GM19099 (cell line): ENCODE measurements around the gene LRRTM4.

ENCODE experiments used
- POLR2A ChIP-seq: IDR thresholded peaks from 3 replicates; pipeline ENCODE4 v1.6.1; 2011; ENCODE audit warnings: low read depth; ENCODE audit not compliant: insufficient read length; ENCODE audit errors: extremely low read depth

The LRRTM4 gene

GRCh38 chr2:76763276-76763675 lies 758.9 kb downstream of the LRRTM4 start:
- no peak for TF ChIP-seq POLR2A

DNA sequence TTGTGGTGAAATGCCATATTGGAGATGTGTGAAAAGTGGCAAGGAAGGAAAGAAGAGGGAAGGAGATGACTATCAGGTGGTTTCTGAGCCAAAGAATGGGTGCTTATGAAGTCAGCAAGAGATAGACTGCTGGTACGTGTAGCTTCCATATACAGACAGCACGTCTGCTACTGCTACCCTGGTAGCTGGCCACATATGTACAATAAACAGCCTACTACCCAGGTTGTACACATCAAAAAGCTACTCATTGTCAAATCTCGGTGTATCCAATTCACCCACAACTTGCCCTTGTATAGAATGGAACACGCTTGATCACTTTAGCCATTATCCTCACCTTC lies 761.8 kb downstream of the LRRTM4 start:
- no peak for TF ChIP-seq POLR2A

DNA sequence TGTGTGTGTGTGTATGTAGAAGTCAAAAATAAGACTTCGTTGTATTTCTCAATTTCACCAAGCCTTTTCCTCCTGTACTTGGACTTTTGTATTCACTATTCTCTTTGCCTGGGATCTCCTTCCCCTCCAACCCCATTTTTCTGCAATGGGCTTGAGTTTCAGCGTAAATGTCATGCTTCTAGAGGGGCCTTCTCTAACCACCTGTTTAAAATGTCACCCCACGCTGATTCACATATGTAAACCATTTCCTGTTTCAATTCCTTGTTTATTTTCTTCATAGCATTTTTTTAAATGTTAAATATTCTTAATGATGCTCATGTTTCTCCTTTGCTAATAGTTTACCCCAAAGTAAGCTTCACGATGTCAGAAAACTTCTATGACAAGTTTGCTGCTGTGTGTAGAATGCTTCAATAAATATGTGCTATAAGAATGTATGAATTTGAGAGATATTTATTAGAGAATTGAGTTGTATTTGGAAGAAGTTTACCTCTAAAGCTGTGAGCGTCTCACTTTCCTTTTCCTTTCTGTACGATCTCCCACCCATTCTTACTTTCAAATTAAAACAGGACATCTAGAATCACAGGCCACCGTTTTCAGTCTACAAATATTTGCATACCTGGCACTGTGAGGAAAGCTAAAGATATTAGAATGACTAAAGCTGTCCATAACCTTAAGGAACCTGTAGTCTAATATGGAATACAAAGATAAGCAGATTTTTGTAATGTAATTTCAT lies 762.4 kb downstream of the LRRTM4 start:
- no peak for TF ChIP-seq POLR2A

GRCh38 chr2:76752506-76752905 lies 769.7 kb downstream of the LRRTM4 start:
- no peak for TF ChIP-seq POLR2A

DNA sequence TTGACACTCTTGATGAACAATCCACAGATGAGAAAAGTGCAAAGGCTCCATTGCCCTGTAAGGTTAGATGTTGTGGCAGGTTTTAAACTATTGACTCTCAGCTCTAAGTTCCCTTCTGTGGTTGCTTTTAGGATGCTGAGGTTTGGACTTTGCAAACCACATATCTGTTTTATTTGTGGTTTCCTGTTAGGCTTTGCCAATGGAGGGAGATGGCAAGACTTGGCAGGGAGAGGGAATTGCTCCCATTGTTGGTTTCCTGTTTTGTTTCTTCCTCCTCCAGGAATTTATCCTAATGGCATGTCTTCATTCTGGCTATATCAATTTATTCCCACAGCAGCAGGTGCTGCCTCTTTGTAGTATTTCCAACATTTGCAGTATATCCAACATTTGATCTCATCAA lies 772.3 kb downstream of the LRRTM4 start:
- no peak for TF ChIP-seq POLR2A

- no peak for TF ChIP-seq POLR2A
Measured at GRCh38 chr2:76748581-76749296, 773.4 kb downstream of the LRRTM4 start.

- TF ChIP-seq POLR2A, result no peak
Measured at GRCh38 chr2:76745605-76746004, 776.6 kb downstream of the LRRTM4 start.

DNA sequence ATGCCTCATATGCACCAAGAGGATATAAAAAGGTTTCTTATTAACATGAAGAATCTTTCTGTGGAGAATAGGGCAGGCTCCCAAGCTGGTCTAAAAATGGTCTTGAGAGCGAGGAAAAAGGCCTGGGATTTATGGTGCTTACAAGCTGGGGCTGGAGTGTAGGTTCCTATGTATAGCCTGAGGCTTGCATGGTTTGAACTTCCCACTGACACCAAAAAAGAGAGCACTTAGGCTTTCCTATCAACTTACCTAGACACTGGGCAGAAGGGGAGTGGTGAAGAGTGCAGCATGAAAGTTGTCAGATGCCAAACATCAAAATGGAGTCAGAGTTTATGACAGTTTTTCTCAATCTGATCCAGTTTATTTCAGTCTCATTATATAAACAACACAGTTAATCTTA lies 784.6 kb downstream of the LRRTM4 start:
- TF ChIP-seq POLR2A, result no peak

DNA sequence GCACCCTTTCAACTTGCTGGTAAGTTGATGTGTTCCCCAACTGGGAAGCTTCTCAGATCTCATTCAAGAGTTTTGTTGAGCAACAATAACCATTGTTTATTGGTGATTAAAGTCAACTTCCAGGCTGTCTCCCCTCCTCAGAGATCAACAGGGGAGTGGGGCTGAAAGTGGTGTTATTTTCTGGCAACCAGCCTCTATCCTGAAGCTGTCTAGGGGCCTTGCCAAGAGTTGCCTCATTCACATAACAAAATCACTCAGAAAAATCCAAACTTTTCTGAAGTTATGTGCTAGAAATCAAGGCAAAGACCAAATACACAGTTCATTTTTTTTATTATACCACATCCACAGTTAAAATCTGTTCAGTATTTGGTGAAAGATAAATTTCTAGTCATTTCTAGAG lies 788.4 kb downstream of the LRRTM4 start:
- TF ChIP-seq POLR2A, result no peak

GRCh38 chr2:76731157-76731556 lies 791.0 kb downstream of the LRRTM4 start:
- no peak for TF ChIP-seq POLR2A

DNA sequence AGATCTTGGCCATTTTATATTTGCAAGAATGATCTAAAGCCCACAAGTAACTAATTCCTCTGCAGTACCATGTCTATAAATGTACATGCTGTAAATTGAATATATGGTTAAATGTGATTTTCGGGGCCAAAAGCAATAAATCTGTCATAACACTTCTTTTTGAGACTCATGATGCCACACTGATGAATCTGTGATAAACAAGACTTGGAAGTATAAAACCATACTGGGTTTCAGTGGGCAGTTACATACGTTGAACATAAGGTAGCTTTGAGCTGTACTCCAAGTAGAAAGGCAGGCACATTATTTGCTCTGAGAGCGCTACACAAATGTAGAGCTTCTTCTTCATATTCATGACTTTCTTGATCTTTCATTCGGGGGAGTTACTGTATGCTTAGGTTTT lies 792.2 kb downstream of the LRRTM4 start:
- TF ChIP-seq POLR2A, result no peak

- no peak for TF ChIP-seq POLR2A
Measured at GRCh38 chr2:76721226-76721625, 801.0 kb downstream of the LRRTM4 start.

DNA sequence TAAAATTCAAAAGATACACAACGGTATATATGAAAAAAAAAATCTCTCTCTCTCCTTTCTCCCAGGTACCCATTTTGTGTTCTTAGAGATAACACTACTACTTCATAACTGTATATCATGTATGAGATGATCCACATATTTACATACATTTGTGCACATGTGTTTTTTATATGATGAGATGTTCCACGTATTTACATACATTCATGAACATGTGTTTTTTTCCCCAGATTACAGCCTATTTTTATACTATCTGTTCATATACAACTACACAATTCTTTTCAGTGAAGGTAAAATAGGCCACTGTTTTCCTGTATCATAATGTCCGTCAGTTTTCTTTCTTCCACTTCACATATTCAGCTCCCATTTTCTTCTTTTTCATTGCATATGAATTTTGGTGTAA lies 808.9 kb downstream of the LRRTM4 start:
- no peak for TF ChIP-seq POLR2A

DNA sequence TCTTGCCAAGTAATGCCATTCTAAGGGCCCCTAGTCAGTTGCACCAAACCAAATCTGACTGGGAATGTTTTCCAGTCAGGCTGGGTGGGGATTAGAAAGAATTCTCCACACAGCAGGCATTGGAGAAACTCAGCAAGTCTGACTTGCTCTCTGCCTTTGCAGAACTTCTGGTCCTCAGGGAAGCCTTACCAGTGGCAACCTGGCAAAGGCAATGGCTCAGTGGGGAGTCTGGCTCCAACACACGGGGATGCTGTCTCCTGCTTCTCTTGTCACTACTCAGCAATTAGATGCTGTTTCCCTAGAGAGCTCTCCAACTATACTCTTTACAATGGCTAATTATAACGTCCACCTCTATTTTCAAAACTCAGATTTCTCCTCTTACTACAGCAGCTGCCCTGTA lies 810.7 kb downstream of the LRRTM4 start:
- no peak for TF ChIP-seq POLR2A

DNA sequence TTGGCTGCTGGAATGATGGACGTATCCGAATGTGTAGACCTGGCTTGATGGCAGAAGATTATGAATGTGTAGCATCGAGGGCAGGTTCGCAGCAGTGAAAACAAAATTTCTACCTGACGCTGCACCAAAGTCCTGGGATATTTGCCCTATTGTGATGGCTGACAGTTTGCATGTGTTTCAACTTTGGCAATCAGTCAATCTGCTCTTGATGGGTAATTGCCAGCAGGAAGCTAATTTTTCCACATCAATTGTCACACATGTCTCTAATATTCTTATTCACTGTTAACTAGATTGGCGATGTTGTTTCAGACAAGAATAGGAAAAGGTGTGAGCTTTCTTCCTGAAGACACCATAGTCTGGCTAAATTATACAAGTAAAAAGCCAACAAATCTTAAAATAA lies 821.3 kb downstream of the LRRTM4 start:
- TF ChIP-seq POLR2A, result no peak
